Stimulated activated naive CD8-positive, alpha-beta T cell treated with anti-CD3 and anti-CD28 coated beads, Interleukin-15, Interleukin-2, amounts not matched to agents 100 U/mL and 50 U/mL, for 24 hours (primary cell): ENCODE measurements around the gene AKR1C2.
"Not testable (repeated sequence)": the region's sequence is repeated elsewhere in the genome, so short reads cannot be mapped to it uniquely, and the experiment has no call there.

Source experiments
- ATAC-seq: fragments of 150-1000 bp; cut with Tn5 transposase; one replicate; pipeline ENCODE4 v1.10.0; 2021
- DNase-seq: peaks from one replicate; pipeline ENCODE4 v3.0.0; 2021

Gene AKR1C2

GRCh38 chr10:5023177-5023805 is 19.6 kb upstream of the AKR1C2 start:
- DNase-seq (no peak), ATAC-seq (no peak)

GRCh38 chr10:5021624-5022290 is 18.1 kb upstream of the AKR1C2 start:
- not testable (repeated sequence) for ATAC-seq, DNase-seq

- ATAC-seq, DNase-seq: not testable (repeated sequence)
Observed at GRCh38 chr10:5019770-5020612, 16.3 kb upstream of the AKR1C2 start.

GRCh38 chr10:5018671-5019277 is 15.1 kb upstream of the AKR1C2 start:
- not testable (repeated sequence) for ATAC-seq, DNase-seq

GRCh38 chr10:5018134-5018533 is 14.5 kb upstream of the AKR1C2 start:
- ATAC-seq (no peak), DNase-seq (no peak)

GRCh38 chr10:5014936-5015335 is 11.3 kb upstream of the AKR1C2 start:
- no peak for DNase-seq

GRCh38 chr10:5014200-5014910 is 10.7 kb upstream of the AKR1C2 start:
- ATAC-seq, DNase-seq: not testable (repeated sequence)

More at GRCh38 chr10:5014936-5015335, 11.3 kb upstream of the AKR1C2 start:
- ATAC-seq = no peak

GRCh38 chr10:5013385-5013784 is 9.7 kb upstream of the AKR1C2 start:
- no peak for DNase-seq
- no peak for ATAC-seq

GRCh38 chr10:5012595-5012994 is 8.9 kb upstream of the AKR1C2 start:
- ATAC-seq (no peak), DNase-seq (no peak)

GRCh38 chr10:5011392-5011791 is 7.7 kb upstream of the AKR1C2 start:
- ATAC-seq, DNase-seq: not testable (repeated sequence)

- ATAC-seq, DNase-seq: not testable (repeated sequence)
Observed at GRCh38 chr10:5010043-5010442, 6.4 kb upstream of the AKR1C2 start.

GRCh38 chr10:5008857-5009548 is 5.3 kb upstream of the AKR1C2 start:
- ATAC-seq, DNase-seq: not testable (repeated sequence)

- not testable (repeated sequence) for DNase-seq, ATAC-seq
Observed at GRCh38 chr10:5004501-5004900, 844 bp upstream of the AKR1C2 start.

- DNase-seq, ATAC-seq: not testable (repeated sequence)
Observed at GRCh38 chr10:5004030-5004385, 351 bp upstream of the AKR1C2 start.

GRCh38 chr10:5002013-5002727 is 1.5 kb downstream of the AKR1C2 start:
- ATAC-seq (no peak), DNase-seq (no peak)

GRCh38 chr10:4998671-4999070 is 5.0 kb downstream of the AKR1C2 start:
- DNase-seq (no peak), ATAC-seq (no peak)

GRCh38 chr10:4994260-4994659 is 9.4 kb downstream of the AKR1C2 start:
- not testable (repeated sequence) for ATAC-seq, DNase-seq

- DNase-seq, ATAC-seq: not testable (repeated sequence)
Observed at GRCh38 chr10:4992564-4992963, 11.1 kb downstream of the AKR1C2 start.

- not testable (repeated sequence) for ATAC-seq, DNase-seq
Observed at GRCh38 chr10:4991463-4991862, 12.2 kb downstream of the AKR1C2 start.

- ATAC-seq = no peak
- DNase-seq = no peak
Observed at GRCh38 chr10:4990217-4990616, 13.4 kb downstream of the AKR1C2 start.
